ENCODE results near the gene ACOT7.
A peak's percentile ranks its signal among the peaks of the same experiment; 100 is the strongest.

Gene ACOT7

GRCh38 chr1:6234502-6235295 lies 158.9 kb downstream of the ACOT7 start:
- H3K4me3 ChIP-seq (ENCODE audit: low read depth, low read length), result peak overlapping the region; percentile 83
- TF ChIP-seq, protein P1, sequence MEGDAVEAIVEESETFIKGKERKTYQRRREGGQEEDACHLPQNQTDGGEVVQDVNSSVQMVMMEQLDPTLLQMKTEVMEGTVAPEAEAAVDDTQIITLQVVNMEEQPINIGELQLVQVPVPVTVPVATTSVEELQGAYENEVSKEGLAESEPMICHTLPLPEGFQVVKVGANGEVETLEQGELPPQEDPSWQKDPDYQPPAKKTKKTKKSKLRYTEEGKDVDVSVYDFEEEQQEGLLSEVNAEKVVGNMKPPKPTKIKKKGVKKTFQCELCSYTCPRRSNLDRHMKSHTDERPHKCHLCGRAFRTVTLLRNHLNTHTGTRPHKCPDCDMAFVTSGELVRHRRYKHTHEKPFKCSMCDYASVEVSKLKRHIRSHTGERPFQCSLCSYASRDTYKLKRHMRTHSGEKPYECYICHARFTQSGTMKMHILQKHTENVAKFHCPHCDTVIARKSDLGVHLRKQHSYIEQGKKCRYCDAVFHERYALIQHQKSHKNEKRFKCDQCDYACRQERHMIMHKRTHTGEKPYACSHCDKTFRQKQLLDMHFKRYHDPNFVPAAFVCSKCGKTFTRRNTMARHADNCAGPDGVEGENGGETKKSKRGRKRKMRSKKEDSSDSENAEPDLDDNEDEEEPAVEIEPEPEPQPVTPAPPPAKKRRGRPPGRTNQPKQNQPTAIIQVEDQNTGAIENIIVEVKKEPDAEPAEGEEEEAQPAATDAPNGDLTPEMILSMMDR (IDR thresholded peaks at IDR 0.05; ENCODE audit: low read depth, low read length), result no peak
- in situ Hi-C loops (cut with HindIII; ENCODE audit: low sequenced_read_pairs), result no loop called here
- peak; percentile 10 for DNase-seq (ENCODE audit: low read depth, low spot score)

DNA sequence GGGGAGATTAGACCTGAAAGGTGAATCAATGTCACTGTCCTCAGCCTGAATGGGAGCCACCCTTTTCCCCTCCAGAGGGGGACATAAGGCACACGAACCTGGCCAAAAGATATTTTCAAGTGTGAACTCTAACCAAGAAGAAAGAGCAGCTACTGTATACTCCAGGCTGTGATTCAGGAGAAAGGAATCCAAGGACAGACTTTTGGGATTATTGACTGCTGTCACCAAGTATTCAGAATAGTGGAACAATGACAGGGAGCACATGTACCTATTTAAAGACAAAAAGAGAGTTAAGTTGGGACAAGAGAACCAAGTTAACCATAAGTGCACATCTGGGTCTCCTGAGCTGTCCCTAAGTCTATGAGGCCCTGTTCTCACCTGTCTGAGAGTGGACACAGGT lies 160.2 kb downstream of the ACOT7 start:
- no peak overlapping the region for H3K4me3 ChIP-seq (ENCODE audit: low read depth, low read length)
- DNase-seq (ENCODE audit: low read depth, low spot score), result no peak
- in situ Hi-C loops (cut with HindIII; ENCODE audit: low sequenced_read_pairs), result no loop called here
- TF ChIP-seq, protein P1 (IDR thresholded peaks at IDR 0.05; ENCODE audit: low read depth, low read length), result no peak

- TF ChIP-seq, protein P1 (IDR thresholded peaks at IDR 0.05; ENCODE audit: low read depth, low read length), result no peak
- DNase-seq (ENCODE audit: low read depth, low spot score), result no peak
- in situ Hi-C loops (cut with HindIII; ENCODE audit: low sequenced_read_pairs), result no loop called here
- H3K4me3 ChIP-seq (ENCODE audit: low read depth, low read length), result no peak overlapping the region
Observed at GRCh38 chr1:6225651-6226050, 167.9 kb downstream of the ACOT7 start.

DNA sequence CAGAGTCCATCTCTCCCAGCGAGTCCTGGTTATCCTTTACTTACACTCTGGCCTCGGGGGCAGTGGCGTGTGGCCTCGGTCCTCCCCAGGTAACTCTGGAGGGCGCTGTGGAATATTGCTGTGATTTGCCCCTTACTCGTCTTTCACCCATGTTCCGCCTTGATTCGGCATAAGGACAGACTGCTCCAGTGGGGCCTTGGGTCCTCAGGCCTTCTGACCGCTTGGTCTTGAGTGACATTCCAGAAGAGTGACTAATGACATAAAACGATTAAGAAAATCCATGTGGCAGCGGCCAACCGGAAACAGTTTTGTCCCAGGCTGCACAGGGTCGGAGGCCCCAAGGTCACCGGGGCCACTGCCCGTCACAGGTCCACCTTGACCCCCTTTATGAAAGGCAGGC lies 168.8 kb downstream of the ACOT7 start:
- in situ Hi-C loops (cut with HindIII; ENCODE audit: low sequenced_read_pairs), result no loop called here
- TF ChIP-seq, protein P1 (IDR thresholded peaks at IDR 0.05; ENCODE audit: low read depth, low read length), result no peak
- DNase-seq (ENCODE audit: low read depth, low spot score), result no peak
- no peak overlapping the region for H3K4me3 ChIP-seq (ENCODE audit: low read depth, low read length)

DNA sequence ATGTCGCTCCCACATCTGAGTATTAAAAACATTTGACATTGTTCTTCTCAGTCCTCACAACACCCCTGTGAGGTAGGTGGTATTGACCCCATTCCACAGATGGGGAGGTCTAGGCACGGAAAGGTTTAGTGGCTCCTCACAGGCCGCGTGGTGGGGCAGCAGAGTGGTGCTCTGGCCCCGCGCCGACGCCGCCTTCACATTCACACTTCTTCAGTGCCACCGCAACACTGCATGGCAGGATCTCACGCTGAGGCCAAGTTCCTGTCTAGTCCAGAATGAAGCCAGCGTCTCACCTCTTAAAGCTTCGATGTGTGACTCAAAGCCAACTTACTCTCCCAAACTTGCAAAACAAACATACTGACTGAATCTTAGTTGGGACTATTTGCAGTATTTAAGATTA lies 169.9 kb downstream of the ACOT7 start:
- TF ChIP-seq, protein P1 (IDR thresholded peaks at IDR 0.05; ENCODE audit: low read depth, low read length), result no peak
- DNase-seq (ENCODE audit: low read depth, low spot score), result no peak
- in situ Hi-C loops (cut with HindIII; ENCODE audit: low sequenced_read_pairs), result no loop called here
- H3K4me3 ChIP-seq (ENCODE audit: low read depth, low read length), result no peak overlapping the region

DNA sequence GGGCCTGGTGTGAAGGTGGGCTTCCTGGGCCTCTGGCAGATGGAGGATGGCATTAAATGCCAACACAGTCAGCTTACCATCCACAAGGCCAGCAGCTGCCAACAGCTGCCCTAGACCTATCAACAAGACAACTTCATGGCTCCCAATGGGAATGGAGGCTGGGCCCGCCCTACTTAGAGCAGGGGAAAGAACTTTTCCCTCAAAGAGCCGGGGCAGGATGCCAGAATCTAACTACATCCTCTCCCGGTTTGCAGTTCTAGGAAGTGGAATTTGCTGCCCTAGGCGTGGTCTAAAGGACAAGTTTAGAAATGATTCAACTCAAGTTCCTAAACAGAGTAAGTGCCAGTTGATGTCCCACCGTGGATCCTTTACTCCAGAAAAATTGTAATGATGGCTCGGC lies 170.9 kb downstream of the ACOT7 start:
- no peak for DNase-seq (ENCODE audit: low read depth, low spot score)
- in situ Hi-C loops (cut with HindIII; ENCODE audit: low sequenced_read_pairs), result no loop called here
- TF ChIP-seq, protein P1 (IDR thresholded peaks at IDR 0.05; ENCODE audit: low read depth, low read length), result no peak
- H3K4me3 ChIP-seq (ENCODE audit: low read depth, low read length), result no peak overlapping the region

All from astrocyte of the spinal cord (primary cell).